PFSK-1 (cell line): ENCODE measurements around the gene KRT86.

Experiments
- POLR2AphosphoS5 ChIP-seq: IDR thresholded peaks from 2 replicates; pipeline ENCODE4 v1.6.1; 2012; ENCODE audit warnings: low read depth, mild to moderate bottlenecking, control low read depth, low read length, moderate library complexity
- SIN3A ChIP-seq: IDR thresholded peaks from 2 replicates; pipeline ENCODE4 v1.6.1; 2012; ENCODE audit warnings: mild to moderate bottlenecking, low read length, moderate library complexity, borderline replicate concordance; ENCODE audit not compliant: insufficient read depth
- TAF1 ChIP-seq: IDR thresholded peaks from 2 replicates; pipeline ENCODE4 v1.6.1; 2012; ENCODE audit warnings: low read length, control low read depth, borderline replicate concordance; ENCODE audit not compliant: insufficient read depth
- TF ChIP-seq, protein P1 (sequence below), 2 experiments: IDR thresholded peaks; 2 replicates each; pipeline versions ENCODE4 v1.6.1 to v1.8.0; 2011 to 2012; ENCODE audit warnings: low read depth in 2 of 2, low read length in 2 of 2, control low read depth in 1 of 2, inconsistent platforms in 1 of 2, mild to moderate bottlenecking in 1 of 2, moderate library complexity in 1 of 2; ENCODE audit not compliant: insufficient read depth in 1 of 2

DNA sequence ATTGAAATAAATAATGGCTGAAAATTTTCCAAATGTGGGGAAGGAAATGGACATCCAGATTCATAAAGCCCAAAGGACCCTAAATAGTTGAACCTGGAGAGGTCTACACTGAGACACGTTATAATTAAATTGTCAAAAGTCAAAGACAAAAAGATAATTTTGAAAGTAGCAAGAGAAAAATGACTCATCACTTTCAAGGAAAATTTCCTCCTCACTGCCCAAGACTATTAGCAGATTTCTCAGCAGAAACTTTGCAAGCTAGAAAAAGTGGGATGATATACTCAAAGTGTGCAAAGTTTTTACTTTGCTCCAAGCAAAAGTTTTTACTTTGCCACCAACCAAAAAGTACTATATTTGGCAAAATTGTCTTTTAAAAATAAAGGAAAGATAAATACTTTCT is 62.6 kb downstream of the KRT86 start:
- TF ChIP-seq, protein P1, sequence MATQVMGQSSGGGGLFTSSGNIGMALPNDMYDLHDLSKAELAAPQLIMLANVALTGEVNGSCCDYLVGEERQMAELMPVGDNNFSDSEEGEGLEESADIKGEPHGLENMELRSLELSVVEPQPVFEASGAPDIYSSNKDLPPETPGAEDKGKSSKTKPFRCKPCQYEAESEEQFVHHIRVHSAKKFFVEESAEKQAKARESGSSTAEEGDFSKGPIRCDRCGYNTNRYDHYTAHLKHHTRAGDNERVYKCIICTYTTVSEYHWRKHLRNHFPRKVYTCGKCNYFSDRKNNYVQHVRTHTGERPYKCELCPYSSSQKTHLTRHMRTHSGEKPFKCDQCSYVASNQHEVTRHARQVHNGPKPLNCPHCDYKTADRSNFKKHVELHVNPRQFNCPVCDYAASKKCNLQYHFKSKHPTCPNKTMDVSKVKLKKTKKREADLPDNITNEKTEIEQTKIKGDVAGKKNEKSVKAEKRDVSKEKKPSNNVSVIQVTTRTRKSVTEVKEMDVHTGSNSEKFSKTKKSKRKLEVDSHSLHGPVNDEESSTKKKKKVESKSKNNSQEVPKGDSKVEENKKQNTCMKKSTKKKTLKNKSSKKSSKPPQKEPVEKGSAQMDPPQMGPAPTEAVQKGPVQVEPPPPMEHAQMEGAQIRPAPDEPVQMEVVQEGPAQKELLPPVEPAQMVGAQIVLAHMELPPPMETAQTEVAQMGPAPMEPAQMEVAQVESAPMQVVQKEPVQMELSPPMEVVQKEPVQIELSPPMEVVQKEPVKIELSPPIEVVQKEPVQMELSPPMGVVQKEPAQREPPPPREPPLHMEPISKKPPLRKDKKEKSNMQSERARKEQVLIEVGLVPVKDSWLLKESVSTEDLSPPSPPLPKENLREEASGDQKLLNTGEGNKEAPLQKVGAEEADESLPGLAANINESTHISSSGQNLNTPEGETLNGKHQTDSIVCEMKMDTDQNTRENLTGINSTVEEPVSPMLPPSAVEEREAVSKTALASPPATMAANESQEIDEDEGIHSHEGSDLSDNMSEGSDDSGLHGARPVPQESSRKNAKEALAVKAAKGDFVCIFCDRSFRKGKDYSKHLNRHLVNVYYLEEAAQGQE (IDR thresholded peaks at IDR 0.05; ENCODE audit: insufficient read depth in 1 of 2, low read depth in 2 of 2, low read length in 2 of 2), result no peak
- no peak for TF ChIP-seq POLR2AphosphoS5
- no peak for TF ChIP-seq SIN3A
- no peak for TF ChIP-seq TAF1
